Measurements from ENCODE around the gene HSD11B2. TPM values are rescaled to one million over a fixed set of nuclear protein-coding genes. Genes with fewer than 3 reads are reported as not detected.
A peak's percentile ranks its signal among the peaks of the same experiment; 100 is the strongest.

The HSD11B2 gene
- polyA plus RNA-seq, 3 donors = 44.4 to 54.9 (median 45.6) TPM

- peak in 2 of 3 donors; percentile 74 to 76 for DNase-seq (ENCODE audit: low read depth in 3 of 3, low spot score in 2 of 3)
Measured at GRCh38 chr16:67396159-67397035, 34.5 kb upstream of the HSD11B2 start.

GRCh38 chr16:67397036-67397801 lies 33.7 kb upstream of the HSD11B2 start:
- no peak for DNase-seq (ENCODE audit: low read depth in 3 of 3, low spot score in 2 of 3)

GRCh38 chr16:67397812-67398545 lies 32.9 kb upstream of the HSD11B2 start:
- DNase-seq (ENCODE audit: low read depth in 3 of 3, low spot score in 2 of 3) = no peak

GRCh38 chr16:67398546-67399217 lies 32.2 kb upstream of the HSD11B2 start:
- DNase-seq (ENCODE audit: low read depth in 3 of 3, low spot score in 2 of 3) = no peak

- no peak for DNase-seq (ENCODE audit: low read depth in 3 of 3, low spot score in 2 of 3)
Measured at GRCh38 chr16:67399218-67399733, 31.6 kb upstream of the HSD11B2 start.

GRCh38 chr16:67399749-67400704 lies 30.9 kb upstream of the HSD11B2 start:
- no peak for DNase-seq (ENCODE audit: low read depth in 3 of 3, low spot score in 2 of 3)

GRCh38 chr16:67400901-67401300 lies 30.0 kb upstream of the HSD11B2 start:
- no peak for DNase-seq (ENCODE audit: low read depth in 3 of 3, low spot score in 2 of 3)

GRCh38 chr16:67403976-67404555 lies 26.9 kb upstream of the HSD11B2 start:
- DNase-seq (ENCODE audit: low read depth in 3 of 3, low spot score in 2 of 3) = no peak

GRCh38 chr16:67404740-67405226 lies 26.1 kb upstream of the HSD11B2 start:
- no peak for DNase-seq (ENCODE audit: low read depth in 3 of 3, low spot score in 2 of 3)

- DNase-seq (ENCODE audit: low read depth in 3 of 3, low spot score in 2 of 3) = no peak
Measured at GRCh38 chr16:67405336-67405735, 25.6 kb upstream of the HSD11B2 start.

GRCh38 chr16:67406111-67406971 lies 24.6 kb upstream of the HSD11B2 start:
- no peak for DNase-seq (ENCODE audit: low read depth in 3 of 3, low spot score in 2 of 3)

GRCh38 chr16:67407176-67407787 lies 23.6 kb upstream of the HSD11B2 start:
- DNase-seq (ENCODE audit: low read depth in 3 of 3, low spot score in 2 of 3) = no peak

- DNase-seq (ENCODE audit: low read depth in 3 of 3, low spot score in 2 of 3) = no peak
Measured at GRCh38 chr16:67407788-67408452, 23.0 kb upstream of the HSD11B2 start.

- DNase-seq (ENCODE audit: low read depth in 3 of 3, low spot score in 2 of 3) = no peak
Measured at GRCh38 chr16:67409631-67410030, 21.3 kb upstream of the HSD11B2 start.

GRCh38 chr16:67411339-67411738 lies 19.6 kb upstream of the HSD11B2 start:
- DNase-seq (ENCODE audit: low read depth in 3 of 3, low spot score in 2 of 3) = no peak

GRCh38 chr16:67412294-67412693 lies 18.6 kb upstream of the HSD11B2 start:
- no peak for DNase-seq (ENCODE audit: low read depth in 3 of 3, low spot score in 2 of 3)

Measured in right renal cortex interstitium (tissue), 3 donors.